AG09309 (cell line): ENCODE measurements around the gene NDN.

Experiments
- DNase-seq: peaks from one replicate; pipeline ENCODE4 v3.0.0-alpha.2; 2010; ENCODE audit warnings: low read depth
- H3K4me3 ChIP-seq: 2 replicates; pipeline ENCODE4 v1.5.1; 2011; ENCODE audit warnings: mild to moderate bottlenecking, low read depth, low read length, moderate library complexity; ENCODE audit not compliant: control insufficient read depth
- CTCF ChIP-seq: IDR thresholded peaks from 2 replicates; pipeline ENCODE4 v1.5.1; 2011; ENCODE audit warnings: mild to moderate bottlenecking, low read depth, low read length, inconsistent platforms; ENCODE audit not compliant: insufficient read depth, control insufficient read depth; ENCODE audit errors: missing control alignments

NDN gene

GRCh38 chr15:23690450-23690852 lies 3.3 kb upstream of the NDN start:
- peak; percentile 8 for DNase-seq
- no peak overlapping the region for H3K4me3 ChIP-seq
- no peak for TF ChIP-seq CTCF

GRCh38 chr15:23690015-23690414 lies 2.9 kb upstream of the NDN start:
- H3K4me3 ChIP-seq = no peak overlapping the region
- TF ChIP-seq CTCF = no peak
- DNase-seq = no peak

- H3K4me3 ChIP-seq = peak overlapping the region; percentile 37
- TF ChIP-seq CTCF = no peak
- no peak for DNase-seq
Observed at GRCh38 chr15:23686466-23687142, 501 bp downstream of the NDN start.

GRCh38 chr15:23671481-23671880 lies 15.6 kb downstream of the NDN start:
- no peak for TF ChIP-seq CTCF
- no peak overlapping the region for H3K4me3 ChIP-seq
- no peak for DNase-seq

- no peak overlapping the region for H3K4me3 ChIP-seq
- no peak for TF ChIP-seq CTCF
- no peak for DNase-seq
Observed at GRCh38 chr15:23670970-23671369, 16.1 kb downstream of the NDN start.

GRCh38 chr15:23663232-23663631 lies 23.9 kb downstream of the NDN start:
- no peak overlapping the region for H3K4me3 ChIP-seq
- TF ChIP-seq CTCF = no peak
- no peak for DNase-seq
